ENCODE measurements around the gene SPART.
A peak's percentile ranks its signal among the peaks of the same experiment; 100 is the strongest.
"Not testable (repeated sequence)": the region's sequence is repeated elsewhere in the genome, so short reads cannot be mapped to it uniquely, and the experiment has no call there.

The SPART gene

DNA sequence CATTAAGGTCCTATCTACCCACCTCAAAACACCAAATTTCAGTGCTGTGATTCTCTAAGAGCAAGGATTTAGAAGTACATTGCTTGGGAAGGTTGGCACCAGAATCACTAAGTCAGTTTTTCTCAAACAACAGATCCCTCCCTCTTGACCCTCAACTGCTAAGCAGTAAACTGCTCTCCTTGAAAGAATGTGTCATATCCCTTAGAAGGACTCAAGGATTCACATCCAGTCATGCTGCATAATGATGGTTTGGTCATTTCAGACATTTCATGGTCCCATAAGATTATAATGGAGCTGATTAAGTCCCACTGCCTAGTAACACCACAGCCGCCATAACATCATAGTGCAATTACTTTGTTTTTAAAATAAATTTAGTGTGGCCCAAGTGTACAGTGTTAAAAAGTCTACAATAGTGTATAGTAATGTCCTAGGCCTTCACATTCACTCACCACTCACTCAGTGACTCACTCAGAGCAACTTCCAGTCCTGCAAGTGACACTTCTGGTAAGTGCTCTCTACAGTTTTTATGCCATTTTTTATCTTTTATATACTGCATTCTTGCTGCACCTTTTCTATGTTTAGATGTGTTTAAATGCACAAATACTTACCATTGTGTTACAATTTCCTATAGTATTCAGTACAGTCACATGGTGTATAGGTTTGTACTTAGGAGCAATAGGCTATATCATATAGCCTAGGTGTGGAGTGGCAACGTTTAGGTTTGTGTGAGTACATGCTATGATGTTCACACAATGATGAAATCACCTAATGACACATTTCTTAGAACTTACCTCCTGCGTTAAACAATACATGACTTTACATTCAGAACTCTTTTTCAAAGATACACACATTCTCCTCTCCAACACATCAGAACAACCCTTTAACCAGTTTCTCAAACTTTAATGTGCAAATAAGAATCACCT lies 32.9 kb downstream of the SPART start:
- DNase-seq (ENCODE audit: low read depth), result no peak

GRCh38 chr13:36310417-36311108 lies 35.6 kb downstream of the SPART start:
- no peak for DNase-seq (ENCODE audit: low read depth)

- no peak for DNase-seq (ENCODE audit: low read depth)
Observed at GRCh38 chr13:36302289-36302688, 43.9 kb downstream of the SPART start.

DNA sequence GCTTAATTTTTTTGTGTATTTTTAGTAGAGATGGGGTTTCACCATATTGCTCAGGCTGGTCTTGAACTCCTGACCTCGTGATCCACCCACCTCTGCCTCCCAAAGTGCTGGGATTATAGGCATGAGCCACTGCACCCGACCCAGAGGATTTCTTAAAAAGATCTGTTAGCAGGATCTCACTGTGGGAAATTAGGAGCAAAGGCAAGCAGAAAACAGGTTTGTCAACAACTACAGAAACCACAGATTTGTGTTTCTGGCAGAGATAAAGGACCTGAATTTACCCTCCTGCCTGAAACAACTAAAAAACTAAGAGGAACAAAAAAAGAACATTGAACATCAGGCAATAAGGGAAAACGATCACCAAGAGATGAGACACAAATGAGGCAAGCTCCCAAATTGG lies 46.7 kb downstream of the SPART start:
- DNase-seq (ENCODE audit: low read depth), result not testable (repeated sequence)

GRCh38 chr13:36298535-36299068 lies 47.6 kb downstream of the SPART start:
- DNase-seq (ENCODE audit: low read depth), result no peak

- DNase-seq (ENCODE audit: low read depth), result peak; percentile 48
Observed at GRCh38 chr13:36297366-36298338, 48.5 kb downstream of the SPART start, which contains the start of gene CCDC169. Gene CCDC169 (minus strand): TSS chr13:36297814. CDS start chr13:36297719, 95 bp downstream.

DNA sequence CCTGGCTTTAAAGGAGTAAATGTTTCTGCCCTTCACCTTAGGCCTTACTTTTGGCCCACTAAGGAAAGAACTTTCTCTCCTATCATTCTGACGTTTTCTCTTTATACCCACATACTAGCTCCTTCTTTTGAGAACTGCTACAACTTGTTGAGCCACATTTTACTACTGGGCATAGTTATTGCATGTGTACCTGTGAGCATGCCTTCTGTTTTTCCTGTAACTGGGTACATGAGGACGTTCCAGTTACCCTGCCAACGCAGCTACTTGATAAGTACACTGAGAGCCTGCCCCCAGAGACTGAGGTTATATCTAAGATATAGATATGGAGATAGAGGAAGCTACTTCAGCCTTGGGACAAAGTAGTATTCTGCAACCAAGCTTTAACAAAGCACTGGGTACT lies 52.1 kb downstream of the SPART start:
- no peak for DNase-seq (ENCODE audit: low read depth)

DNA sequence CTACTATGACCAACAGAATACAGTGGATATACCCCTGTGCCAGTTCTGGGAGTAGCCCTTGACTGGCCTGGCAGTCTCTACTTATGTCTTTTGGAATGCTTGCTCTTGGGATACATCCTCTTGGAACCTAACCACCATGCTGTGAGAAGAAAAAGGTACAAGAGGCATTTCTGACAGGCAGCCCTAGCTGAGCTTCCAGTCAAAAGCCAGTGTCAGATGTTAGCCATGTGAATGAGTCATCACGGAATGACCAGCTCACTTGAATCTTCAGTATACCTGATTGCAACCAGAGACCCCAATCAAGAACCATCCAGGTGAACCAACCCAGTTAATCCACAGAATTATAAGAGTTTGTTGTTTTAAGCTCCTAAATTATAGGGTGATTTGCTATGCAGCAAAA lies 52.7 kb downstream of the SPART start:
- no peak for DNase-seq (ENCODE audit: low read depth)

GRCh38 chr13:36288794-36289391 lies 57.3 kb downstream of the SPART start:
- no peak for DNase-seq (ENCODE audit: low read depth)

DNA sequence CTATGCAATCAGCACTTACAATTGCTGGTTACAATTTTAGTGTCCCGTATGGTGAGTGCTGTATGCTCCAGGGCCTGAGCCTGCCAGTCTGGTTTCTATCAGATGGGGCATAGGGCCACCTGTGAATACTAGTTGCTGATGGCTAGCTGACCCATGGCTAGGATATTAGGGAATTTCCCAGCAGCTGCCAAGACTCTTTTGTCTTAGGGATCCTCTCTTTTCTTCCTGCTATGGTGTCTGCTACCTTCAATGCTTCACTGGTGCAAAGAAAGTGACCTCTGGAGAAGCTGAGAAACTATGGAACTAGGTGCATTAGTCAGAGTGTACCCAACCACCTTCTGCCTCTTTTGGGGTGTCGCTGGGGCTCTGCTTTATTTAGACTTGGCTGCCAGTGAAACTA lies 60.2 kb downstream of the SPART start:
- no peak for DNase-seq (ENCODE audit: low read depth)

DNA sequence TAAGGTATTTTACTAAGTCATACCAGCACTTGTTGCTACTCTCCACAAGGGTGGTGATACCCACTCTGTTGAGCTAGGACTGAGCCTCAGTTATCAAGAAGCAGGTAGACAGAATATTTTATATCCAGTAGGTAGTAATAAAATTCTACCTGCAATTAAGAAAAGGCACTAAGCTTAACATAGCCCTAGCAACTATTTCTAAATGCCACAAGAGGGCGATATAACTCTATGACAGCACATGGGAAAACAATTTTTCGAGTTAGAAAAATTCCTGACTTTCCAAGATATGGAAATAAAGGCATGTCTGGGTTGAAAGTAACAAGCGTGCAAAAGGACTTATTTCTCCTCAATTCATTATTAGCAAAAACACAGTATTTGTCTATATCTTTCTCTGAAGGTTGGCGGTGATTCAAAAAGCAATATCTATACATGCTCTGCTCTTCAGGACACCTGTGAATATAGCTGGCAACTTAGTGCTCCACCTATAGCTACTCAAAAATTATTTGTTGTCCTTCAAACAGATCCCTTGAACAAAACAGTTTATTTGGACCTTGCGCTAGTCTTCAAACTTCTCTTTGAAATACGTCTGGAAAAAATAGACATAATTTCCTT lies 63.3 kb downstream of the SPART start:
- no peak for DNase-seq (ENCODE audit: low read depth)

DNA sequence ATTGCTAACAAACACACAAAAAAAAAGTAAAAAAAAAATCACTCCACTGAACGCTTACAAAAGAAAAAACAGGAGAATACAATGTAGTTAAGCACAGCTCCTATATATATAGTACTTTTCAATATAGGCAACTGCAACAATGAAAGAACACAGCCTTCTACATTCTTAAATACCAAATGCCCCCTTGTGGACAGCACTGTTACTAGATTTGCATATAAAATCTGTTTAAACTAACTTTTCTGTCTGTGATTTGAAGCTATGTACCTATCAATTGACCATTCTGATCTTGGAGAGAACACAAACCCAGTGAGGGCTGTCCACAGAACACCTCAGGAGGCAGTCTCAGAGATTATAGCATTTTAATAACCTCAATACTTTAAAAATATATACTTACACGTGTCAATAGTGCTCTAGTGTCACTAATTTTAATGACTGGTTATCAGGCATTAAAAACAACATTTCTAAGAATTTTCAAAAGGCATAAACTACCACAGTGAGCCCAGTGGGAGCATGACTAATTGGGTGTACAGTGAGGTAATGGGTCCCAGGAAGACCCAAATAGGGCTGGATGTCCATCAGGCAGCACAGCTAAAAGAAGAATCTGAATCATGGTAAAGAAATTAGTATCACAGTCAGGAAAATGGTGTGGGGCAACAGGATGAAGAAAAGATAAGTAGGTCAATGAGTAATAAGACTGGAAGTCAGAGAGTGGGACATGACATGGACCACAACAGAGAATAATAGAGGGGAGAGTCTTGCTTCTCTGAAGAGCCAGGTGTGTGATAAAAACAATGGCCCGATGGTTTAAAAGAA lies 70.8 kb downstream of the SPART start:
- no peak for DNase-seq (ENCODE audit: low read depth)

GRCh38 chr13:36273431-36273830 lies 72.8 kb downstream of the SPART start:
- no peak for DNase-seq (ENCODE audit: low read depth)

- no peak for DNase-seq (ENCODE audit: low read depth)
Observed at GRCh38 chr13:36261976-36262375, 84.2 kb downstream of the SPART start.

DNA sequence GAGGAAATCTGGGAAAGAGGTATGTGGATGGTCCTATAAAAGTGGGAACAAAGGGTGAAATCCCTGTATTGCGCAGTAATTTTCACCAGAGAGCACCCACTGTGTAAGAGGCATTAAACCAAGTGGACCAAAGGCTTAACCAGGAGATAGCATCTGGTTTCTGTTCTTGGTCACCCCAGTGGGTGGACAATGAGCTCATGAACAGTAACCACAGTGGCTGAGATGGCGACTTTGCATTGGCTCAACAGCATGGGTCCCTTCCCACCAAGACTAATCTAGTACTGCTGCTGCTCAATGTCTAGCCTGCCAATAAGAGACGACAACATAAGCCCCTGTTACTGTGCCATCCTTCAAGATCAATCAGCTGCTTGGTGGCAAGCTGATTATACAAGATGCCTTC lies 85.2 kb downstream of the SPART start:
- DNase-seq (ENCODE audit: low read depth), result no peak

- DNase-seq (ENCODE audit: low read depth), result no peak
Observed at GRCh38 chr13:36259361-36260137, 86.6 kb downstream of the SPART start.

- no peak for DNase-seq (ENCODE audit: low read depth)
Observed at GRCh38 chr13:36258831-36259230, 87.4 kb downstream of the SPART start.
